Adipocyte (in vitro differentiated cells): ENCODE results near the gene MAPK7.

Source experiments
- DNase-seq: peaks from one replicate; pipeline ENCODE4 v3.0.0-alpha.2; 2015; ENCODE audit warnings: low read depth
- H3K27me3 ChIP-seq: replicated peaks from 2 replicates; pipeline ENCODE4 v1.7.0; 2013; ENCODE audit warnings: mild to moderate bottlenecking, low read length, moderate library complexity; ENCODE audit not compliant: control insufficient read depth, insufficient read depth
- H3K36me3 ChIP-seq: 2 replicates; pipeline ENCODE4 v1.7.0; 2013; ENCODE audit warnings: low read length, mild to moderate bottlenecking, moderate library complexity; ENCODE audit not compliant: control insufficient read depth, insufficient read depth, severe bottlenecking
- H3K4me1 ChIP-seq: 2 replicates; pipeline ENCODE4 v1.7.0; 2013; ENCODE audit warnings: mild to moderate bottlenecking, low read length, moderate library complexity; ENCODE audit not compliant: control insufficient read depth, insufficient read depth
- H3K4me3 ChIP-seq: 2 replicates; pipeline ENCODE4 v1.7.0; 2013; ENCODE audit warnings: mild to moderate bottlenecking, low read length, moderate library complexity
- H3K9ac ChIP-seq: 2 replicates; pipeline ENCODE4 v1.7.0; 2013; ENCODE audit warnings: mild to moderate bottlenecking, low read length, moderate library complexity
- H3K9me3 ChIP-seq: 2 replicates; pipeline ENCODE4 v1.7.0; 2013; ENCODE audit warnings: mild to moderate bottlenecking, low read length, moderate library complexity; ENCODE audit not compliant: control insufficient read depth

The MAPK7 gene

DNA sequence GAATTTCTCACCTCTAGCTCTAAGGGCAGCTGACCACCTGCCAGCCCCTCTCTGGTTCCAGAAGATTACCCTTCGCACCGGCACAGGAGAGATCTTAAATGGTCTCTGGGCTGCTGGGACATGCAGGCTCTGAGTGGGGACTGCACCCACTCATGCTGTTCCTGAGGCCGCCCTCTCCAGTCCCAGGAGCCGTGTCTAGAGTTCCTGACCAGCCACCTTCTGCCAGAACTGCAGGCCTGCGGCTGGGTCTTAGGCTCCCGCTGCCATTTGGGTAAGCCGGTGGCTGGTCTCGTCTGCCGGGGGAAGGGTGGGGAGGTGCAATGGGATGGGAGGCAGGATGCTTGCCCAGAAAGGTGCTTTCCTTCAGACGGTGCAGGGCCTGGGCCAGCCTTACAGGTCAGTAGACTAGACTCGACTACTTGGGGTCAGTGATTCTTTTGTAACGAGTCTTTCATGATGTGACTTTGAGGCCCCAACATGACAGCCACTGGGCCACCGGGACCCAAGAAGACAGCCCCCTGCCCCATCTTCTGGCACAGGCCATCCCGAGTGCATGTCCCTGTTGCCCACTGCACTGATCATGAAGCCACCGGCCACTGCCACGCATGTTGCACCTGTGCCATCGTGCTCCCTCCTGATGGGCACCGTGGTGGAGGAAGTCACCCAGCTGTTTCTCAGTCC lies 42.2 kb upstream of the MAPK7 start:
- Histone ChIP-seq H3K27me3 (no peaks in the 10 kb centered on the region), H3K4me3 (no peak overlapping the region), H3K9me3 (no peaks in the 10 kb centered on the region), H3K4me1 (peaks cover 44% of the 10 kb centered on the region), H3K36me3 (peaks cover 19% of the 10 kb centered on the region), H3K9ac (no peak overlapping the region)
- no peak for DNase-seq

GRCh38 chr17:19336938-19337711 lies 41.2 kb upstream of the MAPK7 start:
- H3K4me1 ChIP-seq, result peaks cover 43% of the 10 kb centered on the region
- no peak for DNase-seq
- H3K36me3 ChIP-seq, result peaks cover 19% of the 10 kb centered on the region
- H3K27me3 ChIP-seq, result no peaks in the 10 kb centered on the region
- no peak overlapping the region for H3K4me3 ChIP-seq
- H3K9me3 ChIP-seq, result no peaks in the 10 kb centered on the region
- peak overlapping the region; percentile 38 for H3K9ac ChIP-seq

DNA sequence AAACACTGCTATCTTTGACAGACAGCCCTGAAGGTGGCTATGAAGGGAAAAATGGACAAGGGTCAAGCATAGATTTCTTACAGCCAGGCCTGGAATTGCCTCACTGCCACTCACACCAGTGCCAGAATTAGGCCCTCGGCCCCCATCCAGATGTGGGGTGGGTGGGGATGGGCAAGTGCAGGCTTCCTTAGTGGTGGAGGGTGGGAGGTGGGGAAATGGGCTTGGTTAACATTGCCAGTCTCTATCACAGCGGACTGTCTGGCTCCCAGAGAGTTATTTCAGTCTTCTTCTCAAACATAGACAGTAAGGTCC lies 40.6 kb upstream of the MAPK7 start:
- Histone ChIP-seq H3K9ac (peak overlapping the region; percentile 53), H3K36me3 (peaks cover 19% of the 10 kb centered on the region), H3K4me3 (no peak overlapping the region), H3K27me3 (no peaks in the 10 kb centered on the region), H3K9me3 (no peaks in the 10 kb centered on the region), H3K4me1 (peaks cover 47% of the 10 kb centered on the region)
- DNase-seq, result no peak

GRCh38 chr17:19338031-19338990 lies 40.0 kb upstream of the MAPK7 start:
- peaks cover 50% of the 10 kb centered on the region for H3K4me1 ChIP-seq
- H3K4me3 ChIP-seq, result peak overlapping the region; percentile 10
- peak; percentile 13 for DNase-seq
- H3K9me3 ChIP-seq, result no peaks in the 10 kb centered on the region
- peak overlapping the region; percentile 53 for H3K9ac ChIP-seq
- H3K27me3 ChIP-seq, result no peaks in the 10 kb centered on the region
- H3K36me3 ChIP-seq, result peaks cover 19% of the 10 kb centered on the region

DNA sequence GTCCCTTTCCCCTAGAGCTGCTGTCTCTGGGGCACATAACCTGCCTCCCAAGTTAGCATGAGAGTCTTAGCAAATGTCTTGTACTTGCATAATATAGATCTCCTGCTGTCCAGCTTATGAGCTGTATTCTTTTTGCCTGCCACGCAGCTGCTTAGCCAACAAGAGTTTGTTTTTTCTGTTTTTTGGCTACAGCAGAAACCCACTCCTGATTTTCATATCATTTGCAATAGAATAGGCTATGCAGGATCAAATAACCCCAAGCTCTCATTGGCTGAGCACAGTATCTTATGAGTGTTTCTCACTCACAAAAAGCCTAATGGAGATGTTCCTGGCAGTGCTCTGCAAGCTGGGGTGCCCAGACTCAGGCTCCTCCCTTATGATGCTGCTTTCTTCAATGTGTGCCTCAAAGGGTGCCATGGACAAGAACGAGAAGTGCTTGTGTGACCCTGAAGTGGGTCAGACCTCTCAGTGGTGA lies 38.9 kb upstream of the MAPK7 start:
- no peaks in the 10 kb centered on the region for H3K27me3 ChIP-seq
- H3K4me1 ChIP-seq, result peaks cover 54% of the 10 kb centered on the region
- peak overlapping the region; percentile 30 for H3K9ac ChIP-seq
- no peaks in the 10 kb centered on the region for H3K9me3 ChIP-seq
- H3K36me3 ChIP-seq, result peaks cover 9% of the 10 kb centered on the region
- no peak overlapping the region for H3K4me3 ChIP-seq
- DNase-seq, result peak; percentile 31

GRCh38 chr17:19341211-19341631 lies 37.1 kb upstream of the MAPK7 start:
- Histone ChIP-seq H3K36me3 (peaks cover 5% of the 10 kb centered on the region), H3K9me3 (no peaks in the 10 kb centered on the region), H3K4me1 (peaks cover 66% of the 10 kb centered on the region), H3K9ac (no peak overlapping the region), H3K4me3 (no peak overlapping the region), H3K27me3 (no peaks in the 10 kb centered on the region)
- DNase-seq, result no peak

GRCh38 chr17:19341641-19342610 lies 36.4 kb upstream of the MAPK7 start:
- no peaks in the 10 kb centered on the region for H3K36me3 ChIP-seq
- no peak for DNase-seq

GRCh38 chr17:19342611-19343255 lies 35.6 kb upstream of the MAPK7 start:
- DNase-seq, result no peak
- H3K9ac ChIP-seq, result no peak overlapping the region
- H3K36me3 ChIP-seq, result no peaks in the 10 kb centered on the region
- H3K9me3 ChIP-seq, result no peaks in the 10 kb centered on the region
- H3K27me3 ChIP-seq, result no peaks in the 10 kb centered on the region
- no peak overlapping the region for H3K4me3 ChIP-seq
- H3K4me1 ChIP-seq, result peaks cover 69% of the 10 kb centered on the region

More at GRCh38 chr17:19341641-19342610, 36.4 kb upstream of the MAPK7 start:
- H3K27me3 ChIP-seq, result no peaks in the 10 kb centered on the region
- no peaks in the 10 kb centered on the region for H3K9me3 ChIP-seq
- no peak overlapping the region for H3K9ac ChIP-seq
- H3K4me1 ChIP-seq, result peaks cover 68% of the 10 kb centered on the region
- H3K4me3 ChIP-seq, result no peak overlapping the region

- no peaks in the 10 kb centered on the region for H3K9me3 ChIP-seq
- no peak overlapping the region for H3K4me3 ChIP-seq
- no peaks in the 10 kb centered on the region for H3K27me3 ChIP-seq
- DNase-seq, result no peak
- no peaks in the 10 kb centered on the region for H3K36me3 ChIP-seq
- no peak overlapping the region for H3K9ac ChIP-seq
- H3K4me1 ChIP-seq, result peaks cover 67% of the 10 kb centered on the region
Observed at GRCh38 chr17:19343256-19343630, 35.1 kb upstream of the MAPK7 start.

DNA sequence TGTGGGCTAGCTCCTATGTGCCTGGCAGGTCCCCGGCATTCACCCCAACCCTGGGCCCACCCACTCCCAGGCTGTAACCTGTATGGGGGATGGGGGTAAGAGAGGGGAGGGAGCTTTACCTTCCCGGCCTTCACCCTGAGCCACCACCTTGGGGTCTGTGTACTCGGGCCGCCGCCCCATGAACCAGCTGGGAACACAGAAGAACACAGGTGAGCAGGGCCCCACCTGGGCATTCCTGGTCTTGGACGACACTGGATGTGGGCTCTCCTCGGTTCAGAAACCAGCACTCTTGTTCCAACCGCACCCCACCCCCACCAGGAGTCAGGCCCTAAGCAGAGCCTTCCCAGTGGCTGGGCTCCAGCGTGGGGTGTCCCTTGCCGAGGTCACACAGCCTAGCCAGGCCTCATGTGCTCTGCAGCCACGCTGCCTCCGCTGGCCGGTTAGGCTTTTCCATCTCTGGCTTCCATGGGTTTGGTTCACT lies 34.6 kb upstream of the MAPK7 start:
- DNase-seq, result no peak
- H3K4me1 ChIP-seq, result peaks cover 63% of the 10 kb centered on the region
- H3K27me3 ChIP-seq, result no peaks in the 10 kb centered on the region
- no peak overlapping the region for H3K4me3 ChIP-seq
- H3K9me3 ChIP-seq, result no peaks in the 10 kb centered on the region
- peak overlapping the region; percentile 19 for H3K9ac ChIP-seq
- H3K36me3 ChIP-seq, result no peaks in the 10 kb centered on the region
